H1 (cell line): ENCODE results near the gene WEE2. TPM values are rescaled to one million over a fixed set of nuclear protein-coding genes. Genes with fewer than 3 reads are reported as not detected.

Experiments used
- CTCF ChIA-PET: fragments of 300-600 bp; sonication (Branson Sonifier 250); formaldehyde crosslinking; loops from one replicate; lab custom pipeline; 2021; ENCODE audit not compliant: partially characterized antibody; lab: Charles Lee
- POLR2A ChIA-PET: fragments of 300-600 bp; sonication (Branson Sonifier 250); formaldehyde crosslinking; loops from one replicate; lab custom pipeline; 2021; ENCODE audit warnings: inconsistent platforms; ENCODE audit not compliant: partially characterized antibody; lab: Charles Lee
- DNase-seq, 2 experiments: peaks; one replicate each; pipeline versions ENCODE4 v3.0.0 to v3.0.0-alpha.2; 2010 to 2022; ENCODE audit warnings: low spot score in 2 of 2, low read depth in 1 of 2, mixed read lengths in 1 of 2
- FAIRE-seq: peaks from 2 replicates; lab custom pipeline; 2011; peaks lifted over from hg19 to GRCh38; lab: Jason Lieb, UNC
- H2AFZ ChIP-seq: 2 replicates; pipeline ENCODE4 v1.8.1; 2012; ENCODE audit warnings: low read length, inconsistent platforms
- H2AK5ac ChIP-seq: 2 replicates; pipeline ENCODE4 v1.6.1; 2013; ENCODE audit warnings: low read depth, low read length
- H2BK120ac ChIP-seq: replicated peaks from 2 replicates; pipeline ENCODE3; 2013; ENCODE audit warnings: low read depth, low read length, inconsistent platforms
- H2BK12ac ChIP-seq: 2 replicates; pipeline ENCODE4 v1.6.1; 2013; ENCODE audit warnings: low read depth, low read length
- H2BK15ac ChIP-seq: 2 replicates; pipeline ENCODE4 v1.6.1; 2013; ENCODE audit warnings: low read length
- H2BK20ac ChIP-seq: 2 replicates; pipeline ENCODE4 v1.6.1; 2013; ENCODE audit warnings: low read length
- H2BK5ac ChIP-seq: 2 replicates; pipeline ENCODE4 v1.6.1; 2013; ENCODE audit warnings: low read depth, low read length
- H3K14ac ChIP-seq: 2 replicates; pipeline ENCODE4 v1.6.1; 2013; ENCODE audit warnings: inconsistent platforms; ENCODE audit not compliant: insufficient read length
- H3K18ac ChIP-seq: 2 replicates; pipeline ENCODE4 v1.6.1; 2013; ENCODE audit warnings: low read length; ENCODE audit errors: extremely low read depth
- H3K23ac ChIP-seq: 2 replicates; pipeline ENCODE4 v1.6.1; 2013; ENCODE audit warnings: inconsistent platforms; ENCODE audit not compliant: insufficient read length
- H3K23me2 ChIP-seq: 2 replicates; pipeline ENCODE4 v1.6.1; 2013; ENCODE audit warnings: low read depth, low read length
- H3K27ac ChIP-seq: 2 replicates; pipeline ENCODE4 v1.6.1; 2011; ENCODE audit warnings: low read depth, low read length, inconsistent platforms
- H3K27me3 ChIP-seq, 4 experiments: replicated peaks in 1 of 4; 1 replicate in 1 of 4; 2 replicates in 3 of 4; pipeline versions ENCODE4 v1.6.1 to v1.8.1; 2011 to 2013; ENCODE audit warnings: low read length in 3 of 4, mild to moderate bottlenecking in 3 of 4, inconsistent platforms in 2 of 4, mixed read lengths in 2 of 4, moderate library complexity in 1 of 4; ENCODE audit not compliant: control insufficient read depth in 3 of 4, insufficient read depth in 3 of 4; ENCODE audit errors: extremely low read depth in 1 of 4
- H3K36me3 ChIP-seq, 4 experiments: 2 replicates each; pipeline versions ENCODE4 v1.6.1 to v1.8.1; 2011 to 2013; ENCODE audit warnings: mild to moderate bottlenecking in 4 of 4, low read length in 3 of 4, moderate library complexity in 2 of 4, control low read depth in 1 of 4, inconsistent platforms in 1 of 4; ENCODE audit not compliant: insufficient read depth in 4 of 4, control insufficient read depth in 2 of 4
- H3K4ac ChIP-seq: replicated peaks from 2 replicates; pipeline ENCODE3; 2013; ENCODE audit warnings: low read length, low read depth, mixed read lengths, inconsistent platforms; ENCODE audit not compliant: insufficient read length
- H3K4me1 ChIP-seq, 4 experiments: replicated peaks in 1 of 4; 1 replicate in 1 of 4; 2 replicates in 3 of 4; pipeline versions ENCODE4 v1.6.1 to v1.8.1; 2011 to 2013; ENCODE audit warnings: low read length in 3 of 4, inconsistent platforms in 2 of 4, mixed read lengths in 1 of 4; ENCODE audit not compliant: insufficient read depth in 4 of 4, control insufficient read depth in 3 of 4
- H3K4me2 ChIP-seq, 2 experiments: 2 replicates each; pipeline versions ENCODE4 v1.6.1 to v1.8.1; 2011 to 2013; ENCODE audit warnings: low read depth in 2 of 2, low read length in 2 of 2, control low read depth in 1 of 2, inconsistent platforms in 1 of 2, mild to moderate bottlenecking in 1 of 2; ENCODE audit not compliant: insufficient read depth in 1 of 2
- H3K4me3 ChIP-seq, 4 experiments: fragments of 200-600, 300-600 bp in 1 of 4; sonication (generic), shearing (Covaris generic), sonication (Bioruptor Twin) in 1 of 4; 2 replicates each; pipeline versions ENCODE4 v1.5.1 to v1.8.1; 2011 to 2016; ENCODE audit warnings: low read length in 4 of 4, low read depth in 3 of 4, control low read depth in 2 of 4, inconsistent platforms in 2 of 4, mild to moderate bottlenecking in 2 of 4, mixed read lengths in 1 of 4, moderate library complexity in 1 of 4; ENCODE audit not compliant: insufficient read depth in 2 of 4; ENCODE audit errors: extremely low read depth in 1 of 4
- H3K56ac ChIP-seq: replicated peaks from 2 replicates; pipeline ENCODE3; 2013; ENCODE audit warnings: low read depth, mild to moderate bottlenecking, mixed read lengths, low read length, inconsistent platforms; ENCODE audit not compliant: insufficient read length
- H3K79me1 ChIP-seq: 2 replicates; pipeline ENCODE4 v1.6.1; 2013; ENCODE audit warnings: low read depth, low read length, control low read depth
- H3K79me2 ChIP-seq, 2 experiments: 2 replicates each; pipeline versions ENCODE4 v1.6.1 to v1.8.1; 2012 to 2013; ENCODE audit warnings: low read length in 2 of 2, mild to moderate bottlenecking in 2 of 2, inconsistent platforms in 1 of 2; ENCODE audit not compliant: insufficient read depth in 2 of 2, control insufficient read depth in 1 of 2
- H3K9ac ChIP-seq, 4 experiments: replicated peaks in 1 of 4; 1 replicate in 1 of 4; 2 replicates in 3 of 4; pipeline versions ENCODE4 v1.6.1 to v1.8.1; 2011 to 2013; ENCODE audit warnings: low read depth in 3 of 4, low read length in 3 of 4, control low read depth in 2 of 4, mild to moderate bottlenecking in 2 of 4, moderate library complexity in 2 of 4, inconsistent platforms in 1 of 4; ENCODE audit errors: extremely low read depth in 1 of 4
- H3K9me3 ChIP-seq, 2 experiments: 2 replicates each; pipeline versions ENCODE4 v1.6.1 to v1.8.1; 2012 to 2013; ENCODE audit warnings: mild to moderate bottlenecking in 2 of 2, moderate library complexity in 2 of 2, control low read depth in 1 of 2, inconsistent platforms in 1 of 2, low read depth in 1 of 2, low read length in 1 of 2, mixed read lengths in 1 of 2; ENCODE audit not compliant: insufficient read depth in 2 of 2
- H4K20me1 ChIP-seq, 2 experiments: replicated peaks in 1 of 2; 2 replicates each; pipeline versions ENCODE3 to v1.8.1; 2011 to 2013; ENCODE audit warnings: inconsistent platforms in 2 of 2, low read length in 2 of 2, mild to moderate bottlenecking in 1 of 2; ENCODE audit not compliant: insufficient read depth in 2 of 2, control insufficient read depth in 1 of 2
- H4K5ac ChIP-seq: 2 replicates; pipeline ENCODE4 v1.6.1; 2013; ENCODE audit warnings: low read length, low read depth, mixed read lengths, inconsistent platforms; ENCODE audit not compliant: insufficient read length
- H4K8ac ChIP-seq: 2 replicates; pipeline ENCODE4 v1.8.0; 2013; ENCODE audit warnings: mild to moderate bottlenecking, moderate library complexity, low read length, inconsistent platforms; ENCODE audit not compliant: insufficient read depth; ENCODE audit errors: extremely low read depth
- H4K91ac ChIP-seq: replicated peaks from 2 replicates; pipeline ENCODE3; 2013; ENCODE audit warnings: low read length, mixed read lengths, inconsistent platforms; ENCODE audit not compliant: insufficient read length
- ASH2L ChIP-seq: fragments of 200-600, 300-600 bp; sonication (generic); IDR thresholded peaks from one replicate; pipeline ENCODE4 v1.7.1; 2017; ENCODE audit warnings: low read length
- BRCA1 ChIP-seq: IDR thresholded peaks from 2 replicates; pipeline ENCODE4 v1.6.1; 2012; ENCODE audit warnings: low read depth, low read length, improper control_type of control experiment
- CBX8 ChIP-seq: fragments of 300-800, 300-1000 bp; sonication (generic); IDR thresholded peaks from 2 replicates; pipeline ENCODE4 v1.7.1; 2016; ENCODE audit warnings: low read depth, low read length, borderline replicate concordance
- CHD1 ChIP-seq: IDR thresholded peaks from 2 replicates; pipeline ENCODE4 v1.6.1; 2012; ENCODE audit warnings: low read depth, low read length, improper control_type of control experiment
- EP300 ChIP-seq, 2 experiments: IDR thresholded peaks; 1 replicate in 1 of 2; 2 replicates in 1 of 2; pipeline ENCODE4 v1.6.1; 2011 to 2012; ENCODE audit warnings: low read depth in 2 of 2, low read length in 2 of 2, mild to moderate bottlenecking in 2 of 2, borderline replicate concordance in 1 of 2, inconsistent platforms in 1 of 2, moderate library complexity in 1 of 2
- HDAC2 ChIP-seq, 2 experiments: fragments of 300-600 bp in 1 of 2; sonication (generic) in 1 of 2; IDR thresholded peaks; 2 replicates each; pipeline ENCODE4 v1.6.1; 2011 to 2012; ENCODE audit warnings: low read depth in 2 of 2, low read length in 2 of 2, mild to moderate bottlenecking in 2 of 2, moderate library complexity in 2 of 2, borderline replicate concordance in 1 of 2, inconsistent platforms in 1 of 2
- HDAC6 ChIP-seq: IDR thresholded peaks from one replicate; pipeline ENCODE4 v1.7.1; 2012; ENCODE audit warnings: low read depth, mild to moderate bottlenecking, inconsistent platforms, low read length, moderate library complexity
- JUN ChIP-seq: IDR thresholded peaks from 2 replicates; pipeline ENCODE4 v1.6.1; 2011; ENCODE audit warnings: low read depth, mild to moderate bottlenecking, improper control_type of control experiment, low read length
- MAFK ChIP-seq: IDR thresholded peaks from 2 replicates; pipeline ENCODE4 v1.6.1; 2012; ENCODE audit warnings: low read depth, mild to moderate bottlenecking, improper control_type of control experiment, low read length
- NANOG ChIP-seq: IDR thresholded peaks from 2 replicates; pipeline ENCODE4 v1.6.1; 2011; ENCODE audit warnings: low read length, low read depth, mild to moderate bottlenecking, inconsistent platforms; ENCODE audit not compliant: insufficient read depth, poor library complexity, severe bottlenecking
- YY1 ChIP-seq: IDR thresholded peaks from 2 replicates; pipeline ENCODE4 v1.6.1; 2011; ENCODE audit warnings: low read depth, mild to moderate bottlenecking, low read length
- WGBS, 2 experiments: shearing (Covaris generic) in 1 of 2; methylation state at CpG; one replicate each; pipeline versions ENCODE4 v1.1.6 to v1.1.7; 2013 to 2015; ENCODE audit warnings: low lambda C conversion rate in 2 of 2, mixed read lengths in 2 of 2, inconsistent platforms in 1 of 2, low coverage in 1 of 2, missing lambda C conversion rate in 1 of 2; ENCODE audit not compliant: insufficient replicate concordance in 2 of 2, insufficient coverage in 1 of 2, insufficient read length in 1 of 2; ENCODE audit errors: extremely low coverage in 1 of 2, missing lambda C conversion rate in 1 of 2; 5-methylcytosine and 5-hydroxymethylcytosine counted together
- polyA plus RNA-seq, 7 experiments: library from polyadenylated mRNA; depleted of rRNA in 3 of 7; stranded (reverse) in 5 of 7; unstranded in 2 of 7; fragments of >200 nt in 5 of 7; fragments of 200-250 nt in 2 of 7; gene quantifications; 1 replicate in 5 of 7; 2 replicates in 1 of 7; 4 replicates in 1 of 7; pipeline versions ENCODE4 v1.2.1 to v1.2.3, GENCODE V29; 2011 to 2013; ENCODE audit warnings: missing spikeins in 2 of 7, mixed read lengths in 2 of 7
- total RNA-seq: library from RNA; stranded (reverse); fragmentation: NEBNext Ultra II Directional; extraction: Animal tissue kit (Norgen Biotek cat#: 25700); gene quantifications from 2 replicates; pipeline ENCODE4 v1.2.1, GENCODE V29; 2021

Gene WEE2
- total and polyA plus RNA-seq, 2 of the 8 experiments (the other 6 are each of a cell fraction or from before 2014, with no cell fraction given) = 0.02 TPM; not detected in 1

DNA sequence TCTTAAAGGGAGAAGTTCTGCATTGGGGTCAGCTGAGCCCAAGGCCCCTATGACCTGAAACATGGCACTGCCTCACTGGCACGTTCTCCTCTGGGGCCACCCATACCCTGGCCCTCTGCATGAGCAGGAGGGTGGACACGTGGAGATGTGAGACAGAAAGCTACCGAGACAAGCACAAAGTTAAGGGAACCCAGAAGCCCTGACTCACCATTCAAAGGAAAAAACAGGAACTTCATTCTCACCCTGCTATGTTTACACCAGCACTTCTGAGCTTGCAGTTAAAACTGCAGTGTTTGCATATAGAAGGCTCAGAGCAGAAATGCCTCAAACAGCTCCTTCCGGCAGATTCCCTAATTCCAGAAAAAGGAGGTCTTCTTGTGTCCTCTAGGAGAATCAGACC is 47.9 kb upstream of the WEE2 start:
- WGBS, 2 experiments = 92% methylated on average over 4 of the region's 4 CpGs; no CpG with 5 or more reads in 1 of the 2 experiments
- no peaks in the 10 kb centered on the region for H3K79me2 ChIP-seq

More for the DNA sequence above, 47.9 kb upstream of the WEE2 start:
- no peak for DNase-seq
- H4K91ac ChIP-seq = no peak overlapping the region
- no peak overlapping the region for H3K23ac ChIP-seq
- H3K9ac ChIP-seq = no peak overlapping the region
- H3K4ac ChIP-seq = no peak overlapping the region
- no peak overlapping the region for H3K4me2 ChIP-seq
- no peak overlapping the region for H2AK5ac ChIP-seq
- H2BK12ac ChIP-seq = no peak overlapping the region
- H3K4me1 ChIP-seq = no peaks in the 10 kb centered on the region
- TF ChIP-seq HDAC2 (IDR thresholded peaks at IDR 0.05; ENCODE audit: borderline replicate concordance in 1 of 2, low read depth in 2 of 2, low read length in 2 of 2) (no peak), ASH2L (no peak), BRCA1 (no peak), JUN (no peak), EP300 (IDR thresholded peaks at IDR 0.05; ENCODE audit: borderline replicate concordance in 1 of 2, low read depth in 2 of 2, low read length in 2 of 2) (no peak), CHD1 (no peak), HDAC6 (no peak), MAFK (no peak), NANOG (no peak), YY1 (no peak), CBX8 (no peak)
- TF ChIP-seq, all 59 proteins: peak for 0
- no peak overlapping the region for H2BK120ac ChIP-seq
- no peak overlapping the region for H2BK20ac ChIP-seq
- no peak for FAIRE-seq
- no peak overlapping the region for H3K56ac ChIP-seq
- no peaks in the 10 kb centered on the region; the same call in none of the 2 replicates for H3K79me1 ChIP-seq
- no peak overlapping the region for H3K18ac ChIP-seq
- H2AFZ ChIP-seq = no peak overlapping the region
- peaks cover 0 to 42% (median 22%) of the 10 kb centered on the region in 4 experiments; a peak in 7 of 8 replicates for H3K36me3 ChIP-seq
- H2BK5ac ChIP-seq = no peak overlapping the region
- no peaks in the 10 kb centered on the region for H3K9me3 ChIP-seq
- H3K27ac ChIP-seq = no peak overlapping the region
- ChIA-PET POLR2A (no interaction called here), CTCF (interaction anchor here (0.6 to 6.5 kb wide), 7 partner anchors 10 to 126 kb away, joined by 3 to 47 read pairs (median 3); partner anchors contain the start of gene SSBP1)
- no peak overlapping the region for H2BK15ac ChIP-seq
- H4K8ac ChIP-seq = no peak overlapping the region
- H3K4me3 ChIP-seq = no peak overlapping the region
- H3K27me3 ChIP-seq = no peaks in the 10 kb centered on the region
- H4K5ac ChIP-seq = no peak overlapping the region
- H4K20me1 ChIP-seq = no peaks in the 10 kb centered on the region
- H3K23me2 ChIP-seq = no peaks in the 10 kb centered on the region
- no peak overlapping the region for H3K14ac ChIP-seq
